A549 (cell line): ENCODE data around the gene CNTN4. TPM values are rescaled to one million over a fixed set of nuclear protein-coding genes. Genes with fewer than 3 reads are reported as not detected.

Source experiments
- ATAC-seq, 2 experiments: fragments of 200-7000 bp in 1 of 2; fragments of >200 bp in 1 of 2; cut with Nextera tagmentation in 1 of 2; cut with Tn5 transposase in 1 of 2; 3 replicates each; pipeline versions ENCODE4 v1.8.0 to v1.9.1; 2018 to 2020; ENCODE audit warnings: mild to moderate bottlenecking in 1 of 2, moderate library complexity in 1 of 2
- CTCF ChIA-PET: fragments of 300-600 bp; sonication (Branson Sonifier 250); formaldehyde crosslinking; extraction: SDS; loops from one replicate; lab custom pipeline; 2021; ENCODE audit warnings: antibody characterized with exemption, inconsistent platforms; lab: Yijun Ruan, JAX
- POLR2A ChIA-PET: fragments of 350-600 bp; formaldehyde crosslinking; extraction: SDS; loops from one replicate; lab custom pipeline; 2021; ENCODE audit warnings: antibody characterized with exemption, inconsistent platforms; lab: Yijun Ruan, JAX
- DNase-seq, 2 experiments: peaks; one replicate each; pipeline versions ENCODE4 v3.0.0 to v3.0.0-alpha.2; 2011 to 2016; ENCODE audit warnings: low read depth in 1 of 2, low spot score in 1 of 2
- FAIRE-seq: peaks from 2 replicates; lab custom pipeline; 2011; peaks lifted over from hg19 to GRCh38; lab: Jason Lieb, UNC
- H3K27ac ChIP-seq, 2 experiments: fragments of >200 bp; sonication (Bioruptor Twin); formaldehyde crosslinking; 3 replicates each; pipeline ENCODE4 v1.5.1; 2016 to 2017
- H3K4me1 ChIP-seq: fragments of >200 bp; sonication (Bioruptor Twin); formaldehyde crosslinking; 3 replicates; pipeline ENCODE4 v1.6.1; 2016
- H3K4me2 ChIP-seq: fragments of >200 bp; sonication (Bioruptor Twin); formaldehyde crosslinking; 3 replicates; pipeline ENCODE4 v1.6.1; 2016
- H3K4me3 ChIP-seq: fragments of >200 bp; sonication (Bioruptor Twin); formaldehyde crosslinking; 3 replicates; pipeline ENCODE4 v1.5.1; 2016
- H3K9me3 ChIP-seq: fragments of >200 bp; sonication (Bioruptor Twin); formaldehyde crosslinking; 3 replicates; pipeline ENCODE4 v1.6.1; 2016
- CBX2 ChIP-seq: fragments of 200-600 bp; sonication (generic); IDR thresholded peaks from 2 replicates; pipeline ENCODE4 v1.6.1; 2016; ENCODE audit warnings: low read depth, mild to moderate bottlenecking, borderline replicate concordance
- CBX8 ChIP-seq: fragments of 200-600 bp; sonication (generic); IDR thresholded peaks from 2 replicates; pipeline ENCODE4 v1.6.1; 2016
- CHD4 ChIP-seq: fragments of 200-600 bp; sonication (generic); IDR thresholded peaks from 2 replicates; pipeline ENCODE4 v1.6.1; 2016; ENCODE audit warnings: antibody characterized with exemption, mild to moderate bottlenecking, borderline replicate concordance
- CTCF ChIP-seq: fragments of >200 bp; sonication (Bioruptor Twin); formaldehyde crosslinking; IDR thresholded peaks from 3 replicates; pipeline ENCODE4 v1.5.1; 2016
- EHF ChIP-seq: fragments of 250-450 bp; sonication (Bioruptor Pico); IDR thresholded peaks from 2 replicates; pipeline ENCODE4 v1.5.0; 2020; ENCODE audit warnings: mild to moderate bottlenecking
- FOSB ChIP-seq: fragments of 250-450 bp; sonication (Bioruptor Pico); IDR thresholded peaks from 2 replicates; pipeline ENCODE4 v1.5.0; 2020; ENCODE audit warnings: mild to moderate bottlenecking, moderate library complexity
- FOXS1 ChIP-seq: fragments of 250-450 bp; sonication (Bioruptor Pico); IDR thresholded peaks from 2 replicates; pipeline ENCODE4 v1.5.0; 2020; ENCODE audit warnings: mild to moderate bottlenecking, moderate library complexity
- HDAC2 ChIP-seq: fragments of 200-600 bp; sonication (generic); IDR thresholded peaks from 2 replicates; pipeline ENCODE4 v1.6.1; 2016
- HEYL ChIP-seq: fragments of 250-450 bp; sonication (Bioruptor Pico); IDR thresholded peaks from 2 replicates; pipeline ENCODE4 v1.8.0; 2021; ENCODE audit warnings: mild to moderate bottlenecking, moderate library complexity
- HMGXB4 ChIP-seq: fragments of 250-450 bp; sonication (Bioruptor Pico); IDR thresholded peaks from 2 replicates; pipeline ENCODE4 v1.5.0; 2021; ENCODE audit warnings: mild to moderate bottlenecking, moderate library complexity, borderline replicate concordance
- HOXB13 ChIP-seq: fragments of 250-450 bp; sonication (Bioruptor Pico); IDR thresholded peaks from 2 replicates; pipeline ENCODE4 v1.5.0; 2020; ENCODE audit warnings: low read depth, mild to moderate bottlenecking, moderate library complexity
- JUN ChIP-seq, 2 experiments: fragments of >200 bp; sonication (Bioruptor Twin); formaldehyde crosslinking; IDR thresholded peaks; 2 replicates in 1 of 2; 3 replicates in 1 of 2; pipeline ENCODE4 v1.6.1; 2016 to 2017
- KDM1A ChIP-seq: fragments of 200-600 bp; sonication (generic); IDR thresholded peaks from 2 replicates; pipeline ENCODE4 v1.6.1; 2016; ENCODE audit warnings: low read depth, mild to moderate bottlenecking
- MAFK ChIP-seq: fragments of 450-650 bp; IDR thresholded peaks from 2 replicates; pipeline ENCODE4 v1.6.1; 2014; ENCODE audit not compliant: partially characterized antibody
- NR3C1 ChIP-seq: fragments of >200 bp; sonication (Bioruptor Twin); formaldehyde crosslinking; IDR thresholded peaks from 3 replicates; pipeline ENCODE4 v1.6.1; 2017
- POLR2A ChIP-seq: IDR thresholded peaks from 2 replicates; pipeline ENCODE4 v1.6.1; 2012; ENCODE audit warnings: mild to moderate bottlenecking, low read length
- RAD21 ChIP-seq, 2 experiments: fragments of >200 bp in 1 of 2; sonication (Bioruptor Twin) in 1 of 2; formaldehyde crosslinking in 1 of 2; IDR thresholded peaks in 1 of 2; conservative IDR thresholded peaks in 1 of 2; 2 replicates in 1 of 2; 3 replicates in 1 of 2; pipeline ENCODE4 v1.6.1; 2012 to 2018; ENCODE audit warnings: inconsistent platforms in 1 of 2
- RNF2 ChIP-seq: fragments of 200-600 bp; sonication (generic); IDR thresholded peaks from 2 replicates; pipeline ENCODE4 v1.6.1; 2016; ENCODE audit warnings: low read depth, mild to moderate bottlenecking, antibody characterized with exemption, moderate library complexity, borderline replicate concordance
- TFCP2L1 ChIP-seq: fragments of 250-450 bp; sonication (Bioruptor Pico); IDR thresholded peaks from 2 replicates; pipeline ENCODE4 v1.5.0; 2021; ENCODE audit warnings: mild to moderate bottlenecking
- ZC3H11A ChIP-seq: fragments of 450-650 bp; IDR thresholded peaks from 2 replicates; pipeline ENCODE4 v1.6.1; 2014; ENCODE audit warnings: antibody characterized with exemption, mild to moderate bottlenecking
- ZNF302 ChIP-seq: fragments of 250-450 bp; sonication (Bioruptor Pico); IDR thresholded peaks from 2 replicates; pipeline ENCODE4 v1.9.0; 2021; ENCODE audit warnings: inconsistent platforms, mild to moderate bottlenecking, moderate library complexity
- ZSCAN20 ChIP-seq: fragments of 250-450 bp; sonication (Bioruptor Pico); IDR thresholded peaks from 2 replicates; pipeline ENCODE4 v1.8.0; 2022; ENCODE audit warnings: mild to moderate bottlenecking, moderate library complexity
- WGBS: methylation state at CpG from one replicate; pipeline ENCODE4 v1.1.6; 2017; ENCODE audit errors: missing lambda C conversion rate; 5-methylcytosine and 5-hydroxymethylcytosine counted together
- polyA plus RNA-seq, 4 experiments: library from polyadenylated mRNA; depleted of rRNA in 3 of 4; stranded (reverse); fragments of >200 nt; fragmentation: RNase III in 1 of 4; extraction: RNeasy Plus Mini Kit Qiagen cat#74134 plus additional on column Dnase treatment in 1 of 4; gene quantifications; 2 replicates in 3 of 4; 3 replicates in 1 of 4; pipeline ENCODE4 v1.2.3, GENCODE V29; 2011 to 2017
- TF ChIP-seq, protein P1 (sequence below): IDR thresholded peaks from 2 replicates; pipeline ENCODE4 v1.6.1; 2012; ENCODE audit warnings: low read depth, borderline replicate concordance
- TF ChIP-seq, protein P2 (sequence below): IDR thresholded peaks from 2 replicates; pipeline ENCODE4 v1.6.1; 2012

Gene CNTN4
- polyA plus RNA-seq, 2 of the 4 experiments (the other 2 are of a cell fraction) = 0.03 TPM; not detected in 1

GRCh38 chr3:2246873-2247648 is 148.4 kb downstream of the CNTN4 start:
- Histone ChIP-seq H3K4me2 (no peak overlapping the region), H3K27ac (no peak overlapping the region), H3K9me3 (no peaks in the 10 kb centered on the region)
- WGBS = 2% methylated on average over 6 of the region's 6 CpGs
- DNase-seq (no peak), FAIRE-seq (no peak)
- POLR2A ChIA-PET = no interaction called here
- CTCF ChIA-PET = no interaction called here
- TF ChIP-seq POLR2A (no peak), TFCP2L1 (CRISPR knock-in tag) (no peak), JUN (IDR thresholded peaks at IDR 0.05) (no peak), EHF (CRISPR knock-in tag) (no peak), CBX2 (no peak)
- TF ChIP-seq, all 56 proteins: peak for 0
- Histone ChIP-seq H3K4me3 (no peak overlapping the region), H3K4me1 (no peaks in the 10 kb centered on the region)
- ATAC-seq = no peak

DNA sequence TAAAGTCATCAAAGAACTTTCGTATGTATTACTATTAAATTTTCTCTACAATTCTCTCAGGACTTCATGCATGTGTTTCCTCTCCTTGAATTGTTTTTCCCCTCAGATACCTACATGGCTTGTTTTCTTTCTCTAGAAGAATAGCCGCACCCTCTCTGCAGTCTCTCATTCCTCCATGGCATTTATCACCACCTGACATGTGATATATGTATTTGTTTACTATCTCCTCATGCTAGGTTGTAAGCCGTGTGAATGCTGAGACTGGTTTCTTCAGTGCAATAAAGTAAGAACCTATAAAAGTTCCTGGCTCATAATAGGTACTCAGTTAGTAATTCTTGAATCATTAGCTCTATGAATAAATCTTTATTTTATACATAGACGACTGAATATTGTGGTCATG is 149.2 kb downstream of the CNTN4 start:
- CTCF ChIA-PET = no interaction called here
- 1% methylated on average over 4 of the region's 4 CpGs for WGBS
- no peak overlapping the region for H3K27ac ChIP-seq
- H3K9me3 ChIP-seq = no peaks in the 10 kb centered on the region
- H3K4me3 ChIP-seq = no peak overlapping the region
- POLR2A ChIA-PET = no interaction called here
- FAIRE-seq = no peak
- no peak for DNase-seq
- no peaks in the 10 kb centered on the region for H3K4me1 ChIP-seq
- ATAC-seq = no peak
- TF ChIP-seq FOSB (CRISPR knock-in tag) (no peak), RNF2 (no peak), NR3C1 (no peak), RAD21 (conservative IDR thresholded peaks at IDR 0.05 in 1 of 2, IDR thresholded peaks at IDR 0.05 in 1 of 2) (no peak), KDM1A (no peak), HMGXB4 (CRISPR knock-in tag) (no peak), CBX8 (no peak)
- H3K4me2 ChIP-seq = no peak overlapping the region

DNA sequence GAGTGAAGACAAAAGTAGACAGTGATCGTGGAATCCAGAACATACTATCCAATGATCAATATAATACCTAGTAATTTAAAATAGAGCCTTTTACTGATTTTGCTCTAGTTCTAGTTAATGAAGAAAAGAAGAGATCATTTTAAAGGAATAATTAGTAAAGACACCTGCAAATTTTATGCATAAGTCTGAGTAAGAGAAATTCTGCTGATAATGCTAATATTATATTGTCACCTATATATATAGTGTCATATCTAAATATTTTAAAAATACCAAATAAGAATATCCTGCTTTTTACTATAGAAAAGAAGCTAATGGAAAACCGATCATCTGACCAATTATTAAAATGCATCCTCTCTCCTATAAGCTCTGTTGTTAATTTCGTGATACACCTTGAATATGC is 152.1 kb downstream of the CNTN4 start:
- CTCF ChIA-PET = no interaction called here
- FAIRE-seq = no peak
- ATAC-seq = no peak

GRCh38 chr3:2261747-2262146 is 163.1 kb downstream of the CNTN4 start:
- ChIA-PET POLR2A (no interaction called here), CTCF (no interaction called here)
- Histone ChIP-seq H3K4me3 (no peak overlapping the region), H3K4me2 (no peak overlapping the region), H3K9me3 (no peaks in the 10 kb centered on the region), H3K4me1 (no peaks in the 10 kb centered on the region), H3K27ac (no peak overlapping the region)
- no peak for ATAC-seq
- FAIRE-seq = no peak
- 0% methylated on average over 3 of the region's 3 CpGs for WGBS
- DNase-seq = no peak
- TF ChIP-seq HDAC2 (no peak), HMGXB4 (CRISPR knock-in tag) (no peak), CHD4 (no peak), HOXB13 (CRISPR knock-in tag) (no peak), FOXS1 (CRISPR knock-in tag) (no peak), HEYL (CRISPR knock-in tag) (no peak), RNF2 (no peak), MAFK (no peak), ZC3H11A (no peak), CTCF (no peak)

More for the DNA sequence above, 152.1 kb downstream of the CNTN4 start:
- no peak overlapping the region for H3K27ac ChIP-seq
- H3K9me3 ChIP-seq = no peaks in the 10 kb centered on the region
- under 1% methylated on average over 3 of the region's 3 CpGs for WGBS
- DNase-seq = no peak
- no peak overlapping the region for H3K4me3 ChIP-seq
- H3K4me2 ChIP-seq = no peak overlapping the region
- no peaks in the 10 kb centered on the region for H3K4me1 ChIP-seq
- POLR2A ChIA-PET = no interaction called here
- TF ChIP-seq, protein P1, sequence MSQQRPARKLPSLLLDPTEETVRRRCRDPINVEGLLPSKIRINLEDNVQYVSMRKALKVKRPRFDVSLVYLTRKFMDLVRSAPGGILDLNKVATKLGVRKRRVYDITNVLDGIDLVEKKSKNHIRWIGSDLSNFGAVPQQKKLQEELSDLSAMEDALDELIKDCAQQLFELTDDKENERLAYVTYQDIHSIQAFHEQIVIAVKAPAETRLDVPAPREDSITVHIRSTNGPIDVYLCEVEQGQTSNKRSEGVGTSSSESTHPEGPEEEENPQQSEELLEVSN = no peak
- TF ChIP-seq MAFK (peak; percentile 26), ZSCAN20 (CRISPR knock-in tag) (no peak), ZNF302 (CRISPR knock-in tag) (no peak), CBX8 (no peak)
- TF ChIP-seq, protein P2, sequence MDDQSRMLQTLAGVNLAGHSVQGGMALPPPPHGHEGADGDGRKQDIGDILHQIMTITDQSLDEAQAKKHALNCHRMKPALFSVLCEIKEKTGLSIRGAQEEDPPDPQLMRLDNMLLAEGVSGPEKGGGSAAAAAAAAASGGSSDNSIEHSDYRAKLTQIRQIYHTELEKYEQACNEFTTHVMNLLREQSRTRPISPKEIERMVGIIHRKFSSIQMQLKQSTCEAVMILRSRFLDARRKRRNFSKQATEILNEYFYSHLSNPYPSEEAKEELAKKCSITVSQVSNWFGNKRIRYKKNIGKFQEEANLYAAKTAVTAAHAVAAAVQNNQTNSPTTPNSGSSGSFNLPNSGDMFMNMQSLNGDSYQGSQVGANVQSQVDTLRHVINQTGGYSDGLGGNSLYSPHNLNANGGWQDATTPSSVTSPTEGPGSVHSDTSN = no peak
